ENCODE measurements around the gene APOL4.
"Not testable (repeated sequence)": the region's sequence is repeated elsewhere in the genome, so short reads cannot be mapped to it uniquely, and the experiment has no call there.

The APOL4 gene

GRCh38 chr22:36224245-36224644 lies 22.6 kb upstream of the APOL4 start:
- Mint-ChIP-seq H3K27me3 (peaks cover 3 to 15% of the 10 kb centered on the region in 2 donors), H3K4me1 (peaks cover 2 to 5% of the 10 kb centered on the region in 2 donors), H3K36me3 (peaks cover 28 to 33% of the 10 kb centered on the region in 2 donors), H3K9me3 (no peaks in the 10 kb centered on the region), H3K4me3 (no peak overlapping the region), H3K27ac (no peak overlapping the region)
- no peak for ATAC-seq (replicated peaks)
- DNase-seq = no peak

GRCh38 chr22:36223504-36223903 lies 21.9 kb upstream of the APOL4 start:
- H3K27ac Mint-ChIP-seq = no peak overlapping the region
- peaks cover 10 to 18% of the 10 kb centered on the region in 2 donors for H3K27me3 Mint-ChIP-seq
- H3K36me3 Mint-ChIP-seq = peaks cover 24 to 26% of the 10 kb centered on the region in 2 donors
- DNase-seq (no peak), ATAC-seq (replicated peaks) (no peak)
- H3K4me1 Mint-ChIP-seq = peaks cover 2 to 5% of the 10 kb centered on the region in 2 donors
- no peaks in the 10 kb centered on the region for H3K9me3 Mint-ChIP-seq
- H3K4me3 Mint-ChIP-seq = no peak overlapping the region

GRCh38 chr22:36222887-36223450 lies 21.4 kb upstream of the APOL4 start:
- Mint-ChIP-seq H3K27me3 (peaks cover 10 to 18% of the 10 kb centered on the region in 2 donors), H3K9me3 (no peaks in the 10 kb centered on the region), H3K4me1 (peaks cover 2 to 5% of the 10 kb centered on the region in 2 donors), H3K36me3 (peaks cover 20 to 21% of the 10 kb centered on the region in 2 donors), H3K27ac (no peak overlapping the region), H3K4me3 (no peak overlapping the region)
- ATAC-seq (replicated peaks) (no peak), DNase-seq (no peak)

GRCh38 chr22:36221799-36222751 lies 20.5 kb upstream of the APOL4 start:
- Mint-ChIP-seq H3K27me3 (peaks cover 10 to 18% of the 10 kb centered on the region in 2 donors), H3K4me1 (peaks cover 2 to 5% of the 10 kb centered on the region in 2 donors), H3K27ac (no peak overlapping the region), H3K9me3 (no peaks in the 10 kb centered on the region), H3K36me3 (peaks cover 12 to 14% of the 10 kb centered on the region in 2 donors), H3K4me3 (peak overlapping the region in 1 of 2 donors; percentile 35)
- ATAC-seq (replicated peaks) (peak; percentile 77 to 82), DNase-seq (no peak)

- peaks cover 2 to 5% of the 10 kb centered on the region in 2 donors for H3K4me1 Mint-ChIP-seq
- no peak overlapping the region for H3K27ac Mint-ChIP-seq
- H3K27me3 Mint-ChIP-seq = peaks cover 12 to 18% of the 10 kb centered on the region in 2 donors
- no peak for ATAC-seq (replicated peaks)
- no peak overlapping the region for H3K4me3 Mint-ChIP-seq
- H3K9me3 Mint-ChIP-seq = no peaks in the 10 kb centered on the region
- peaks cover 0 to 8% of the 10 kb centered on the region in 2 donors for H3K36me3 Mint-ChIP-seq
- no peak for DNase-seq
These were observed 18.9 kb upstream of the APOL4 start for GRCh38 chr22:36220451-36220921.

GRCh38 chr22:36218648-36219193 lies 17.1 kb upstream of the APOL4 start:
- DNase-seq (no peak), ATAC-seq (replicated peaks) (no peak)
- Mint-ChIP-seq H3K9me3 (no peaks in the 10 kb centered on the region), H3K36me3 (peaks cover 0 to 4% of the 10 kb centered on the region in 2 donors), H3K27ac (no peak overlapping the region), H3K4me1 (peaks cover 2 to 5% of the 10 kb centered on the region in 2 donors), H3K4me3 (no peak overlapping the region), H3K27me3 (peaks cover 13 to 18% of the 10 kb centered on the region in 2 donors)

- H3K27me3 Mint-ChIP-seq = peaks cover 17% of the 10 kb centered on the region in 2 donors
- H3K9me3 Mint-ChIP-seq = no peaks in the 10 kb centered on the region
- H3K4me3 Mint-ChIP-seq = no peak overlapping the region
- H3K27ac Mint-ChIP-seq = no peak overlapping the region
- H3K4me1 Mint-ChIP-seq = peaks cover 13 to 15% of the 10 kb centered on the region in 2 donors
- ATAC-seq (replicated peaks) (no peak), DNase-seq (no peak)
- H3K36me3 Mint-ChIP-seq = no peaks in the 10 kb centered on the region
These were observed 14.4 kb upstream of the APOL4 start for GRCh38 chr22:36215981-36216380.

GRCh38 chr22:36213586-36213985 lies 12.0 kb upstream of the APOL4 start:
- Mint-ChIP-seq H3K4me3 (no peak overlapping the region), H3K36me3 (peaks cover 4 to 8% of the 10 kb centered on the region in 2 donors), H3K27me3 (peaks cover 6 to 8% of the 10 kb centered on the region in 2 donors), H3K4me1 (peaks cover 18 to 24% of the 10 kb centered on the region in 2 donors), H3K27ac (no peak overlapping the region), H3K9me3 (peaks cover 4 to 5% of the 10 kb centered on the region in 2 donors)
- no peak for DNase-seq
- no peak for ATAC-seq (replicated peaks)

- ATAC-seq (replicated peaks) = peak; percentile 39 to 41
- Mint-ChIP-seq H3K4me3 (no peak overlapping the region), H3K27me3 (peaks cover 6 to 8% of the 10 kb centered on the region in 2 donors), H3K9me3 (peaks cover 5% of the 10 kb centered on the region in 2 donors), H3K27ac (no peak overlapping the region), H3K4me1 (peaks cover 18 to 24% of the 10 kb centered on the region in 2 donors), H3K36me3 (peaks cover 4 to 8% of the 10 kb centered on the region in 2 donors)
- no peak for DNase-seq
These were observed 11.3 kb upstream of the APOL4 start for GRCh38 chr22:36212901-36213300.

- H3K27me3 Mint-ChIP-seq = peaks cover 6 to 8% of the 10 kb centered on the region in 2 donors
- ATAC-seq (replicated peaks) (peak in 1 of 2 donors; percentile 33), DNase-seq (no peak)
- peaks cover 4 to 8% of the 10 kb centered on the region in 2 donors for H3K36me3 Mint-ChIP-seq
- H3K4me1 Mint-ChIP-seq = peaks cover 18 to 24% of the 10 kb centered on the region in 2 donors
- no peak overlapping the region for H3K27ac Mint-ChIP-seq
- H3K9me3 Mint-ChIP-seq = peaks cover 5% of the 10 kb centered on the region in 2 donors
- H3K4me3 Mint-ChIP-seq = no peak overlapping the region
These were observed 9.7 kb upstream of the APOL4 start for GRCh38 chr22:36211237-36211861.

- peaks cover 21 to 33% of the 10 kb centered on the region in 2 donors for H3K4me1 Mint-ChIP-seq
- ATAC-seq (replicated peaks) (no peak), DNase-seq (no peak)
- peaks cover 5% of the 10 kb centered on the region in 2 donors for H3K9me3 Mint-ChIP-seq
- no peak overlapping the region for H3K4me3 Mint-ChIP-seq
- H3K27me3 Mint-ChIP-seq = peaks cover 5 to 6% of the 10 kb centered on the region in 2 donors
- peaks cover 4 to 8% of the 10 kb centered on the region in 2 donors for H3K36me3 Mint-ChIP-seq
- H3K27ac Mint-ChIP-seq = no peak overlapping the region
These were observed 8.6 kb upstream of the APOL4 start for GRCh38 chr22:36210224-36210623.

- not testable (repeated sequence) for H3K36me3 Mint-ChIP-seq; DNase-seq; H3K27me3 Mint-ChIP-seq; ATAC-seq (replicated peaks); H3K4me3 Mint-ChIP-seq; H3K9me3 Mint-ChIP-seq; H3K27ac Mint-ChIP-seq
- peaks cover 21 to 33% of the 10 kb centered on the region in 2 donors for H3K4me1 Mint-ChIP-seq
These were observed 7.9 kb upstream of the APOL4 start for GRCh38 chr22:36209488-36209908.

- Mint-ChIP-seq H3K9me3 (peaks cover 5% of the 10 kb centered on the region in 2 donors), H3K36me3 (peaks cover 4 to 8% of the 10 kb centered on the region in 2 donors), H3K4me3 (no peak overlapping the region), H3K27me3 (peaks cover 5 to 6% of the 10 kb centered on the region in 2 donors), H3K4me1 (peaks cover 21 to 33% of the 10 kb centered on the region in 2 donors), H3K27ac (no peak overlapping the region)
- ATAC-seq (replicated peaks) = no peak
- no peak for DNase-seq
These were observed 7.3 kb upstream of the APOL4 start for GRCh38 chr22:36208914-36209313.

All from stimulated activated naive B cell treated with anti-CD40 and anti-IgM and Interleukin-4, amounts not matched to agents 10 μg/mL and 1 μg/mL and 100 μg/mL, for 72 hours (primary cell).